NAMALWA (cell line): ENCODE data around the gene ADGRB3.

Experiments
- DNase-seq: peaks from one replicate; pipeline ENCODE4 v3.0.0-alpha.2; 2015; ENCODE audit warnings: low spot score

ADGRB3 gene

DNA sequence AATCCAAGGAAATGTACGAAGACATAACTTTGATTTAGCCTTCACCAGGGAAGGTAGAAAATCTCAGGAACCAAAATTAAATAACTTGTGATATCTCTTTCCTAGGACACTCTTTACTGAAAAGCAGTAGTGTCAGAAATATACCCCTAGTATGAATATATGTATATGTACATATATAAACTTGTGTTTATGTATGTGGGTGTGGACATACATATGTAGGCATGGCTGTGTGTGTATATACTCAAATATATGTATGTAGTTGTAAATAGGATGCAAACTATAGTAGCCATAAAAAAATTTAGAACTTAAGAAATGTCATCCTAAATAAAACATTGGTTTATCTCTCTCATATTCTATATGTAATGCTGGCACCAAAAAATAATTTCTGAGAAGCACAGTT is 500.8 kb downstream of the ADGRB3 start:
- DNase-seq = no peak

DNA sequence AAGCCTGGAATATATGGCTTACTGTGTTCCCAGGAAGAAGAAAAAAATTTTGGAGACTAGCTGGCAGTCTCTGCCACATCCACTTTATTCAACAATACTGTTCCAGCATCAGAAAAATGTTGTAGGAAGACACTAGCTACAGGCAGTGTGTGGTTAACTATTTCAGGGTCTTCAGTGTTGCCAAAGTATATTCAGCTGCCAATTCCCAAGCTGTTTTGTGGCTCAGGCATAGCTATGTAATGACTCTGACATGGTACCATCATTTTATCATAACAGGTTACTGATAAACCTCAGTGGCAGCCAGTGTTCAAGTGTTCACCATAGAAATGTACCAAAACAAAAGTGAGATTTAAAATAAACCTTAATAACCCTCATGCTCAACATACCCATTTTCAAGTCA is 503.1 kb downstream of the ADGRB3 start:
- no peak for DNase-seq

DNA sequence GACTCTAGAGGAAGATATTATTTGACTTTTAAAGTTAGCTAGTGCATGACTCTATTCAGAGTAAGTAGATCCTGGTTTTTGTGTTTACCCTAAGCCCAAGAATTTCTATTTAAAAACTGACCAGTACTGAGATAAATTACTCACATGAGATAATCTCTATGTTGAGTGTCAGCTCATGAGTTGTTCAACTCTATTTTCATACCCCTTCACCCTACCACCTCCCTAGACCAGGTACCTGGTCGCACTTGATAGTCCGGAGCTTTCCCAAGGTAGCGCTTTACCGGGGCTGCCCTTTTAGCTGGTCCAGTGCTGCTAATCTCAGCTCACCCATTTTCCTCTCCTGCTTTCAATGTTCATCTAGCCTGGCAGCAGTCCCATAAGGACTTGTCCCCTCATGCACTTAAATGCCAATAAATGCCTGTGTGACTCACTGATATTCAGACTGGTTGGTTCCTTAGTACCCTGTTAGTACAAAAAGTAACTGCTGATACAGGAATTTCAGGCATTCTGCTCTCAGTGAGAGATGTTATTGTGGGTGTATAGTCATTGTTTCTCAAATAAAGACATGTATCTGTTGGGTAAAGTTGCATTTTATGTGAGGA is 503.9 kb downstream of the ADGRB3 start:
- no peak for DNase-seq

DNA sequence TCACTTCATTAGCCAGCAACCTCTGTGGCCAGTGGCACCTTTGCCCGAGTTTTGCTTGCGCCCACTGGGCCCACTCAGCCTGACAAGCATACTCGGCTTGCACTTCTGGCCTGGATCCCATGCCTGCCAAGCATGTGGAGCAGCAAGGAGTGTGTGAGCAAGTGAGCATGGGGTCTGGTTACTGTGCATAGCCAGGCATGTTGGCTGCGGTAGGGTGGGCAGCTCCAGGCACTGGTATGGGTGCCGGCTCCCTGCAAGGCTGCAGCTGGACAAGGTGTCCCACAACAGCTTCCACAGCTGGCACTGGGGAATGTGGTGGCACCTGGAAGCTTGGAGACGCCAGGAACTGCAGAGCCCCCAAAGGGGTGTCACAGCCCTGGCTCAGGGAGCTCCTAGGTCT is 510.0 kb downstream of the ADGRB3 start:
- DNase-seq = no peak

DNA sequence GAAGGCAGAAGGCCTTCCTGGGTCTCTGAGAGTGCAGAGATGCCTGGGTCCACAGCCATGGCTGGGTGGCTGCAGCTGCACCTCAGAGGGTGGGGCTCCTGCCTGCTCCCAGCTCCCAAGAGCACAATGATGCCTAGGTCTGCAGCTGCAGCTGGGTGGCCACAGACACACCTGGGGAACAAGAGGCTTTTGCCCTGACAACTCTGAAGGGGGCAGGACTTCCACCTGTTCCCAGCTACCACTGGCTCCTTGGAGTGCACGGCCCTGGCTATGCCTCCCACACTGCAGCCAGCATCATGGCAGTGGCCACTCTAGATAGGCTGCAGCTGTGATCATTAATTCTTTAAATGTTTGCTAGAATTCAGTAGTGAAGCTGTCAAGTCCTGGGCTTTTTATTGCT is 511.3 kb downstream of the ADGRB3 start:
- DNase-seq = no peak

DNA sequence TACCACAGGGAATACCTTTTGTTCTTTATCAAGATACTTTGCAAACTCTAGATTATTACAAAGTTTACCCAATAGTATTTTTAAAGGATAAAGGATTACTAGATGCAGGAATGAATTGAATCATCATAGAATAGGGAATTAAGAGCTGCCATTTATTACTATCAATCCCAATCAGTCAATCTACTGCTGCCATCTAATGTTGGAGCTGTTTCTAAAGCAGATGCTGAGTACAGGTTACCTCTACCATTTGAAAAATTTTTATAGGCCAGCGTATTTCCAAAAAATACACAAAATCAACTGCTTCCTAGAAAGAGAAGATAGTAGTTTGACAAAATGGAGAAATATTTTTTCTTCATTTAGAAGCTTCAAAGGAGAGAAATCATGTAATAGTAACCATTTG is 520.4 kb downstream of the ADGRB3 start:
- DNase-seq = no peak

DNA sequence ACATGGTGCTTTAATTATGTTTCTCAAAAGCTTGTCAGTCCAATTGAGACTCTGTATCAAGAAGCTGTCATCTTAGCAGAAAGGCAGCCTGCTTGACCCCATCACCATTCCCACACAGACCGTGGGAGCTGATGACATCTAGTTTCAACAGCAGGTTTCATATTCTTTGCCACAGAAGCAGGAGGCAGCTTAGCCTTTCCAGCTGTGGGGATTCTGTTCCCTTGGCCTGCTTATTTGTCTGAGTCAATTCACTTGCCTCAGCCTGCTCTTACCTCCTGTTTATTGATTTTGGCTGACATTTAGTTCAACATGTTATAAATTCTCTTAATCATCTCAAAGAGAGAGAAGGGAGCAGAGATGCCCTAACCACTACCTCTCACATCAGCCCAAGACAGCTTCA is 527.7 kb downstream of the ADGRB3 start:
- DNase-seq = no peak

DNA sequence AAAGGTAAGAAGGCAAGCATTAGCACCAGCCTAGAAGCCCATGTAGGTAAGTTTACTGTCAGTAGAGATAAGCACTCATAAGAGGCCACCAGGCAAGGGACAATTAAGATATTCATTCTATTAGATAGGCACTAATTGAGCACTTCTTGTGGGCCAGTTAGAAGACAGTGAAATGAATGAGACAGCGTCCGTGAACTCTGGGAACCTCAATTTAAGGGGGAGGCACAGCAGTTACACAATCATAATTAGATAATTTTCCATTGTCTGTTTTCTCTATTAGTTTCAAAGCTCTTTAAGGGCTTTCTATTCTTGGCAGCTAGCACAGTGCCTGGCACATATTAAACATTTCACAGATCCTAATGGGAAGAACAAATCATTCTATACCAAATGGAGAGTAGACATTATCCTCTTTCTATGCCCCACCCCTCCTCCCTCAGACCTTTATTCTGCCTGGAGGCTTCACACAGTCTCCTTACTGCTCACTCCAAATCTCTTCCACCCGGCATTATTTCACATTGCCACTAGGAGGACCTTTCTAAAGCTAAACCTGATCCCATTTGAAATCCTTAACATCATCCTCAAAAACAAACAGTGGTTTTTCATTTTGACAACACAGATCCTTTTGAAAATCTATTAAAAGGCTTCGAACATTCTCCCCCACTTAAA is 529.6 kb downstream of the ADGRB3 start:
- DNase-seq = peak; percentile 15

DNA sequence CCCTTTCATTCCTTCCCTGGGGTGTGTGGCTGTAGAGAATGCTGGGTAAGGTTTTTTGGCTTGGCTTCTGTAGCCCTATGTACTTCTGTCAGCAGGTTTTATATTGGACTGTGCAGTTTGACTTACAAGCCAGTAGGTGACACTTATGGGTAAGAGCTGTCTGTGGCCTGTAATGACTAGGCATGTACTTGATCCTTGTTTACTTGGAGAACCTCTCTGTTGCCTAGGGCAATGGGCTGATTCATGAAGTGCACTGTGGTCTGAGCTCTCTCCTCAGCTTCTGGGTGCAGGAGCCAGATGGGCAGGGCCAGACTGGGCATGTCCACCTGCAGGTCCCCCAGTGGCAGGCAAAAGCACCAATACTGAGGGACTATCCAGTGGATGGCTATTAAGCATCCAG is 544.6 kb downstream of the ADGRB3 start:
- no peak for DNase-seq

DNA sequence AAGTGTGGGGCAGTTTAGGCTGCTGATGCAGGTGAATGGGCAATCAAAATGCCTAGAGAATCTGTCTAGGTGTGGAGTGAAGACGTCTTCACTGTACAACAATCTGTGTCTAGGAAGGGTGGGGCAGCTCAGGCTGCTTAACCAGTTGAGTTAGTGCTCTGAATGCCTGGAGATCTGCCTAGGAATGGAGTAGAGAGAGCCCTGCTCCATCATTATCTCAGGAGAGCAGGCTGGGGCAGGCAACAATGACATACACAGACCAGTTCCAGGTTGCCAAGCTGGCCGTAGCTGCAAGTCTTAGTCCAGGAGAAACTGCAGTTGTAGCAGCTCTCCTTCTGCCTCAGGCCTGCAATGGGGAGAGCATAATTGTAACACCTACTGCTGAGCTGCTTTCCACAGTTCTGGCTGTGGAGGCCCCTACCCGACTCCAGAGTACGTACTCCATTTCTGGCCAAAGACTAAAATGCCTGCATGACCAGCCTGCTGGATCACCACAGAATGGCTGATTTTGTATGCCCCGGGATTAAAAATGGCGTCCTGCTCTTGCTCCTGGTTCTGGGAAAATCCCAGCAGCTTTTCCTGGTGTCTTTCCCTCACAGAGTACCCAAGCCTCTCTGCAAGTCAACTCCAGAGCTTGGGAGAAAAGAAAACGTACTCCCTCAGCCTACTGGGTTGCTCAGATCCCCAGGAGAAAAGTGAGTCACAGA is 545.4 kb downstream of the ADGRB3 start:
- no peak for DNase-seq

DNA sequence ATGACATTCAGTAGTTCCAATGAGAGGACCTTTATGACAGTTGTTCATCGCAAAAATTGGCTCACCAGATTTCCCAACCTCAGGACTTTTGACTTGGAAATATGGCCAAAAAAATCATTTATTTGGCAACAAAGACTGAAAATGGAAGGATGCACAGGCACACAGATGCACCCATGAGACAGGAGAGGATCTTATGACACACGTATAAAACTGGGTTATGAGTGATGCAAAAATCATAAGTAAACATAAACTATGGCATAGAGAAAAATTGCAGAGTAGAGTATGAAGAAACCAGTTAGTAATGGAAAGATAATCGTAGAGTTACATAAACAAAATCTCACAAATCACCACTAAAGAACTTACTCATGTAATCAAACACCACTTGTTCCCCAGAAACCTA is 546.9 kb downstream of the ADGRB3 start:
- no peak for DNase-seq

DNA sequence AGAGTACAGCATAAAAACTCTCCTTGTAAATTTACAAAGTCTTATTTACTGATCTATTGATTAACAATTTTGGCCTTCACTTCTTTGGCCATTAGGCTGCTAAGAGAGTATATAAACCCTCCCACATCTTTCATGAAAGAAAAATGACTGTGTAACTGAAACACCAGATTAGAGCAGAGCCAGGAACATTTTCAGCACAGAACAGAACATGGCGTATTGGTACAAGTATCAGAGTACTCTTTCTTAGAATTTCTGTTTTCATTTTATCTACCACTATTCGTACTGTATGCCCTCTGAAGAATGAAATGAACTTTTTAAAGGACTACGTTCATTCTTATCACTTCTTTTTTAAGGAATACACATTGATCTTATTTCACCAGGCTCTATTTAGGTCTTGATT is 550.2 kb downstream of the ADGRB3 start:
- DNase-seq = no peak

DNA sequence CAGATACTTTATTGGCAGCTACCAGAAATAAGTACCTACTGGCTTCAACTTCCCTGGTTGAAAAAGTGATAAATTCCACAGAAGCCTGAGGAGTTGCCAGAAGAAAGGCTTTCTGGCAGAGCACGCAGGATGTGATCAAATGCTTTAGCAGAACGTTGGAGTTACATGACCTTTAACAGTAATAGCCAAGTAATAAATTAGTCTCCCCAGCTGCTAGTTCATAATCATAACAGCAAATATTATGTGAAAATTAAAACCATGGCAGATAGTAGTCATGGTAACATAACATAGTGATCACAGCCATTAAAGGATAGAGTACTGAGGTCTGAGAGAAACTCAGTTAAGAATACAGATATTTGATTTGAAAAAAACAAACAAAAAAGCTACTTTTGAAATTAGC is 567.7 kb downstream of the ADGRB3 start:
- DNase-seq = no peak

DNA sequence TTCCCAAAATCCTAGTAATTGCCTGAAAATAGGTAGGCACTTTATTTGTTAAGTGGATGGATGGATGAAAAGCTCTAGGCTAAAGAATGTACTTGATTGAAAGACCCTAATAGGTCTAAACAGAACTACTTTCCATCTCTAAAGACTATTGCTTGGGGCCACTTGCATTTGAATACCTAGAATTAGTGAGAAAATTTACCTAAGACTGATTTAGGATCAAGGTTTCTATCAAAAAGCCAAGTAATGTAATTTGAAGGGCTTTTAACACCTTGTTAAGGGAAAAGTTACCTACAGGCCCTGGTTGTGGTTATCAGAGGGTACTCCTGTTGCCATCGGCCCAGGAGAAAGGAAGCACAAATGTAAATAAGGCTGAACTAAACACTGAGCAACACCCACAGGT is 581.0 kb downstream of the ADGRB3 start:
- DNase-seq = no peak

DNA sequence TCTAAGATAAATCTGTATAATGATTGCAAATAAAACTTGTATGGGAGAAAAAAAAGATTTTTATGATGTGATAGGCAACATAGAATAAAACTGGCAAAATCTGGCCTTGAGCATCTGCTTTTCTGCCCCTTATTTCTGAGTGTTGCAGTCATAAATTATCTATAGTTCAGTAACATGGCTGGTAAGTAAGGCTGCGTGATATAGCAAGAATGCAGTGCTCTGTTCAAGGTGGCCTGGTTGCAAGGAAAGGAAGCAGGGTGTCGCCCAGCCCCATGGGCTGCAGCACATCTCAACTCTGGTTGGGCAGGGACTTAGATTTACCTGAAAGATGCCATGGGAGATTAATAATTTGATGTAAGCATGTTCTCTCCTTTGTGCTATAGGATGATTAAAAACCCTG is 582.3 kb downstream of the ADGRB3 start:
- no peak for DNase-seq

DNA sequence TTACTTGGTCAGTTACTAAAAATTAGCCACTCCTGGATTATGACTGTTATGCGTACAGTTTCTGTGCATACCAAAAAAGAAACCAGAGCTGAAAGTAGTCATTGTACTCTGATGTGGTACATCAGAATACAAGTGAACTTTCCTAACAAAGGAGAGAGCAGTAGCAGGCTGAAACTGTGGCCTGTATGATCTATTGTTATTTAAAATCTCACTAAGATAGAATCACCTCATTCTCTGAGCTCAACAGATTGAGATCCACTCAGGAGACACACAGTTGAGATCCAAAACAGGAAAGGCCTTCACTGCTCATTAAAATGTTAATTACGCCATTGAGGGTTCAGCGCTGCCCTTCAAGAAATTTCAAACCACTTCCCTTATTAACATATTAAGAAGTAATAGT is 585.3 kb downstream of the ADGRB3 start:
- DNase-seq = no peak

DNA sequence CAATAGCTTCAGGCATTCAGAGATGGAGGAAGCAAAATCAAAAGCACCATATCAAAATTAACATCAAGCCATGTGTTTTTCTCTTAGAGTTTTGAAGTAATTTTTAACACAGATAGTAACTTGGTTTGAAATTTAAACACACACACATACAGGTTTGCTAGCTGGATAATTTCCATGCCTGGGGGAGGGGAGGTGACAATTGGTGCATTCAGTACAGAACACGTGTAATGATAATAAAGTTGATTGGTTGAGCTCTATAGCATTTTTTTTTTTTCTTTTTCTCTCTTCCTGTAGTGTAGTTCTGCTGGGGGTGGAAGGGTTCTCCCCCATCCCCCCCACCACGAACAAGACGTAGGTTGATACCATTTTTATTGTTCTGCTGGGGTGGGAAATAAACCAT is 596.9 kb downstream of the ADGRB3 start:
- no peak for DNase-seq

DNA sequence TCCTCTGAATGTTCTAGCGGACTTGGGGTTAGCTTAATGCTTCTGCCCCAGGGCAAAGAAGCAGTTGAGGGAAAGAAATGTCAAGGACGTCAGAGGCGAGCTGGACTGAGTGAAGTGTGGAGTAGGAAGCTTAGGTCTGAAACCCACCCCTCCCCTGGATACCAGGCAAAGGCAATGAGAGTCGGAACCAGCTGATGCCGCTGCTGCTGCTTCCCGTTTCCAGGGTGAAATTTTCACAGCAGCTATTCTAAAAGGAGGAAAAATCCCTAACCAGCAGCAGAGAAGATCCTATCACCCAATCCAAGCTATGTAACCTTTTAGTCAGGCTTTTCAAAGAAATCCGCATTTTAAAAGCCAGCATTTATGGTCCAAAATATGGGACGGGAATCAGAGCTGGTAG is 597.4 kb downstream of the ADGRB3 start:
- no peak for DNase-seq

DNA sequence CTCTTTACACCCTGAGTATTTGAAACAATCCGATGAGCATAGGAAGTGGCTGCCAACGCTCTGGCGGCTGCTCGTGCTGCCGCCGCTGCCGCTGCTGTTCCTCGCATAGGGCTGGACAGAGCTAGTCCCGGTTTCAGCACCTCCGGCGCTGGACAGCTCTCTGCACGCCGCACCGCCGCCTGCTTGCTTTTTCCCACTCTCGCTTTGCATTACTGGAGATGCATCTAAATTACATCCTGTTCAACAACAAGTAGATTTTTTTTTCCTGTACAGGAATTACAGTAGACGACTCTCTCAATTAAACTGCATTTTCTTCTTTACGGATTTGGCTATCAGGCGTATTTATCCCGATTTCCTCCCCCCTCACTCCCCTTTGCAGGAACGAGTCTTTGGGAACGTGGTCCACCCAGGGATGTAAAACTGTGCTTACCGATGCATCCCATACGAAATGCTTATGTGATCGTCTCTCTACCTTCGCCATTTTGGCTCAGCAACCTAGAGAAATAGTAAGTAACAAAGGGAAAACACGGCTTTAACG is 597.9 kb downstream of the ADGRB3 start:
- peak; percentile 12 for DNase-seq

DNA sequence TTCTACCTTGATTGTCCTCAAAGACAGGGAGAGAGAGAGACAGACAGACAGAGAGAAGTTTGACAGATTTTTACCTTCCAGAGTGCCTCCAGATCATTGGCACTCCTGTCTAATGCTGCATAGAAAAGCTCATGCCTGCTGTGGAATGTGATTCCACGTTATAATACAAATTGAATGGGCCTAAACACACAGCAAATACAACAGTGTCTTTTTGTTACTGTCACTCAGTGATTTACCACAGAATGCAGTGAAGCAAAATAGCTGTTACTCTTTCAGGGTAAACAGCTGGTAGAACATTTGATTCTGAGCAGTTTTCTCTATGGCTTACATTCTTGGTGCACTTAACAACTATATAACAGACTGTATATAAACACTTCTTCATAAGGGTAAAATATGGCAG is 603.0 kb downstream of the ADGRB3 start:
- no peak for DNase-seq

DNA sequence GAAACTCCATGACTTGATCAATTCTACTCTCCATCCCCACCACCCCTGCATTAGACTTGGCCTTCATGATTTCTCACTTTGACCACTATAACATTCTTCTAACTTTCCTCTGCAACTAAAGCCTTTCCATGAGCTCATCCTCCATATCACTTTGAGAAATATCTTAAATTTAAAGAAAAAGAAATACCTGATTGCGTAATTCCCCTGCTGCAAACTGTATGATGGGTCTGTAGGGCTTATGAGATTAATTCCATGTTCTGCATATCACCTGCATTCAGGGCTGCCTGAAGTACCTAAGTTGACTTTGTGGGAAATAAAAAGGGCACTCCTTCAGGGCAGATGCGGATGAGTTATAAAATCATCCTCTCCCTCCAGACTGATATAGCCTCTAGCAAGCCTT is 611.9 kb downstream of the ADGRB3 start:
- DNase-seq = no peak

DNA sequence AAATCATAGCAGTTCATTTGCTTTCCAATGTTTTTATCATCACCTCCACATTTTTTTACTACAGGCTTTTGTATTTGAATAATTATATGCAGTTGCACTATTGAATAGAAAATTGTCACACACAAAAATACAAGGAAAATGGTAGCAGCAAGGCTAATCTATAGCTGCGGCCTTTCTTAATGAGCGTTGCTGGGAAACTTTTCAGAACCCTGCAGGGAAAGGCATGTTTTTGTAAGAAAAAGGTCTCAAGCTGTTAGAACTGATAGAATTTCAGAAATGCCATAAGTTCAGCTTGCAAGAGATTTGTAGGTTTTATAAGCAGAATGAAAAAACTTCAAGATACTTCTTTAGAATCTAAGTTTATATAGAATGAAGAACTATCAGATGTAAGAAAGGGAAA is 625.9 kb downstream of the ADGRB3 start:
- DNase-seq = no peak

DNA sequence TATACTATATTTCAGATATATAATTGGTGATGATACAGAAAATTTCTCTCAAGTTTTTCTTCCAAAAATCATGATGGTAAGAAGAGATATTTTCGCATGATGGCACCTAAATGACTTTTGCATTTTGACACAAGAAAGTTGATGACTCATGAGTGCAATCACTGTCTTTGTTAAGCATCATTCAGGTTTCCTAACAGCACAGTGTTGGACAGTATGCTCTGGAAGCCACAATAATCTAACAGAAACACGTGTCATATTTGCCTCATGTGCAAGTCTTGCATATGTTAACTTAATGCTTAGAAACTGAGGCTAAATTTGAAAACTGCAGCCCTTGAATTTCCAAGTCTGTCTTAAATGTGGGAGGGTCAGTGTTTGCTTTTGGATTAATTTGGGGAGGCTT is 628.2 kb downstream of the ADGRB3 start:
- DNase-seq = no peak

DNA sequence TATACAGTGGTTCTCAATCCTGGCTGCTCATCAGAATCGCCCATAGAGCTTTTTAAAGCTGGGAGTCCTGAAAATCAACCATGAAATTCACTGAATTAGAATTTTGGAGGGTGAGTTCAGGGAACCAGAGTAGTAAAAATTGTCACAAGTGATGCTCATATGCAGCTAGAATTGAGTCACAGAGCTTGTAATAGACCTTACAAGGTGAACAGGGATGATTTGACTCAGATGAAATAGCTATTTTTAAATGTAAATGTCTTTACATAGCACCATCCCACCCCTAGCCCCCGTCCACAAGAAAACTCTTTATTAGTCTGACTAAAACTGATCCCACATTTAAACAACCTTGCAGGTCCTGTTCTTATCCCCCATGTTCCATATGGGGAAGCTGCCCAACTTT is 630.0 kb downstream of the ADGRB3 start:
- DNase-seq = no peak
